ENCODE data around the gene CTNS.

- TF ChIP-seq CTCF (IDR thresholded peaks at IDR 0.05 in 2 of 3, conservative IDR thresholded peaks at IDR 0.05 in 1 of 3; ENCODE audit: borderline replicate concordance in 1 of 3, insufficient read depth in 1 of 3, low read depth in 2 of 3, low read length in 2 of 3) (no peak), YY1 (IDR thresholded peaks at IDR 0.05; ENCODE audit: extremely low read depth, insufficient replicate concordance, low read depth, low read length) (no peak), ZNF274 (IDR thresholded peaks at IDR 0.05; ENCODE audit: low read depth, low read length) (no peak), JUND (IDR thresholded peaks at IDR 0.05) (no peak)
These were observed 26.0 kb upstream of the CTNS start for GRCh38 chr17:3610523-3610922.

All from HCT116 (cell line).